GM19240 (cell line): ENCODE data around the gene HCFC1R1.

Experiments
- DNase-seq: peaks from one replicate; pipeline ENCODE4 v3.0.0; 2011; ENCODE audit warnings: low spot score; ENCODE audit not compliant: insufficient read length

HCFC1R1 gene

GRCh38 chr16:3035972-3036725 lies 12.4 kb upstream of the HCFC1R1 start:
- DNase-seq = no peak

- DNase-seq = no peak
Observed at GRCh38 chr16:3035289-3035971, 11.7 kb upstream of the HCFC1R1 start.

DNA sequence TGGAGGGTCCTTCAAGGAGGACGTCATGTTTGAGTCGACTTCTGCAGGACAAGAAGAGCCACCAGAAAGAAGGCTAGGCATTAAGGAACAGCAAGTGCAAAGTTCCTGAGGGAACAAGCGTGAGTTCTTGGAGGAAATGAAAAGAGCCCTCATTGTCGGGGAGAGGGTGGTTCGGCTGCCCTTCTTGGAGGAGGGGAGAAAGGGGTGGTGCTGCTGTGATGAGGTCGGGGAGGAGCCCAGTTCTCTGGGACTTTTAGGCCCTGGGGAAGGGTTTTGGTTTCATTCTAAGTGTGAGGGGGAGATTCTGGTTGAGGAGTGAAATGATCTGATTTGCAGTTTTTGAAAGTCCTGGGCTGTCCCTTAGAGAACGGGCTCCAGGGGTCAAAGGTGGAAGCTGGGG lies 8.9 kb upstream of the HCFC1R1 start:
- no peak for DNase-seq

DNA sequence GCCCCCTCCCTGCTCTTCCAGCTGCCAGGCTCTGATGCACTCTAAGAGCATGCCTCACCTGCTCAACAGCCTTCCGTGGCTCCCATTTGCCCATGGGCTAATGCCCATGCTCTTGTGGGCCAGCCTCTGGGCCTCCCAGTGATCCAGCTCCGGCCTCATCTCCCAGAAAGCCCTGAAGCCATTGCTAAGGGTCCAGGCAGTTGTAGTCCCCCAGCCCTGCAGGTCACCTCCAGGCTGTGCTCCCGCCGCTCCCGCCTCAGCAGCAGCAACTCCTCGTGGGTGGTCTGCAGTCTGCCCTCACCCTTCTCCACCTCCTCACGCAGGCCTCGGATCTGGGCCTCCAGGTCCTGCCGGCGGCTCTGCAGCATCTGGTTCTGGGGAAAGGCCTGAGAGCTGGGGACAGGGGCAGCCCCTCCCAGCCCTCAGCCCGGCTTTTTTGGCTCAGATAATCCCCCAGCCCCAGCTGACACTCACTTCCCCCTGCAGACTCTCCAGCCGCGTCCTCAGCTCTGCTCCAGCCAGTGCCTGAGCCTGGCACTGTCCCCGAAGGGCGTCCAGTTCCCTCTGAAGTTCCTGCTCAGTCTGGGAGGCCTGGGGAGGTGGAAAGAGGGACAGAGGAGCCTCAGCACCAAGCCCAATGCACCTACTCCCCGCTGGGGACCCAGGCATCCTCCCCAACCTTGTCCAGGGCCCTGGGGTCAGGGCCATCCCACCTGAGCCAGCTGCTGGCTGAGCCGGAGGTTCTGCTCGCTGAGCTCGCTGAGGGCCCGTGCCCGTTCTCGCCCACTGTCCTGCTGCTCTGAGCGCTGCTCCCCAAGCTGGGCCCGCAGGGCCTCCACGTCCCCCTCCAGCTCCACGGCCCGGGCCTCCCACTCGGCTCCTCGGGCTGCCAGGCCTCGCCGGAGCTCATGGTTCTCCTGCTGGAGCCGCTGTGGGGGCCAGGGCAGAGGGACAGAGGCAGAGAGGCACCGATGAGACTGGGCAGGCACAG lies 6.8 kb upstream of the HCFC1R1 start:
- no peak for DNase-seq

- no peak for DNase-seq
Observed at GRCh38 chr16:3029491-3030221, 5.9 kb upstream of the HCFC1R1 start.

DNA sequence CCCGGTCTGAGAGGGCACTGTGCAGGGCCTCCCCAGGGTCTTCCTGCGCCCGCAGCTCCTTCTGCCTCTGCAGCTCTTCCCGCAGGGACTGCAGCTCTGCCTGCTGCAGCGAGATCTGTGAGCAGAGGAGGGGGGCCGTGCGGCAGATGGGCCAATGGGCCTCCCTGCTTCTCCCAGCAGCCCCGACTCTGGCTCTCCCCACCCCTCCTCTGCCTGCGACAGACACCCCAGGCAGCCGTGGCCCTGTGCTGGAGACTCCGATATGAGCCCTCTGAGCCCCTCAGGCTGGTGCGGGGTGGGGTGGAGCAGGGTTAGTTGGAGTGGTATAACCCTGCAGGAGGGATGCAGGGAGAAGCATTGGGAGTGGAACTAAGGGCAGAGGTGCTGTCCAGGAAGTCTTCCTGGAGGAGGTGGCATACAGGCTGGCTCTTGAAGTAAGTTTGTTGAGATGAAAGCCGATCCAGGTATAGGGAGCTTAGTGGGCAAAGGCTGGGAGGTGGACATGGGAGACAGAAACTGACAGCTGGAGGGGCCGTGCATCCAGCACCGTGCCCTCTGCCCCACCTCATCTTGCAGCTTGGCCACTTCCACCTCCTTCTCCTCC lies 5.1 kb upstream of the HCFC1R1 start:
- no peak for DNase-seq

DNA sequence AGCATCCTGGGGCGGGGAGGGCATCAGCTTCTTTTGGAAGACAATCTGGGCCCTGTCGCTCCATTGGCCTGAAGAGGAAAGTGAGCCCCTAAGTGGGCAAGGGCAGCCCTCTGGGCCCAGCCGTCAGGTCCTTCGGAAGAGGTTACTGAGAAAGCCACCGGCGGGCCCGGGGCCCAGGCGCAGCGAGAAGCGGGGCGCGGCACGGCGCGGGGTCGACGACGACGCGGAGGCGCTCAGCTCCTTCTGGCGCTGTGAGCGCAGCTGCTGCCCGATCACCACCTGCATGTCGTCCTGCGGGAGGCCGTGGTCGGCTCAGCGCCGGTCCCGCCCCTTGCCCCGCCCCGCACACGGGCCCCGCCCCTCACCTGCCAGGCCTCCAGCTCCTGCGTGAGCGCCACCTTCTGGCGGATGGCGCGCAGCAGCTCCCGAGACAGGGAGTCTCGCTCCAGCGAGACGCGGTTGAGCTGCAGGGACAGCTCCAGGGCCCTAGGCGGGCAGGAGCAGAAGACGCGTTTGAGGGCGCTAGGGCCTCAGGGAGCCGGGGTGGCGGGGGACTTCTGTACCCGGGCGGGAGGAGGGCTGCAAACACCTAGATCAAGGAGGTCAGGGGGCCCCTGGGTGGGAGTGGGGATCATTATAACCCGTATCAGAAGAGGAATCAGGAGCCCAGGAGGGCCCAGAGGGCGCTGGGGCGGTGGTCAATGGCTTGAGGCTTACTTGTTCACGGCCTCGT lies 4.4 kb upstream of the HCFC1R1 start:
- peak; percentile 69 for DNase-seq

DNA sequence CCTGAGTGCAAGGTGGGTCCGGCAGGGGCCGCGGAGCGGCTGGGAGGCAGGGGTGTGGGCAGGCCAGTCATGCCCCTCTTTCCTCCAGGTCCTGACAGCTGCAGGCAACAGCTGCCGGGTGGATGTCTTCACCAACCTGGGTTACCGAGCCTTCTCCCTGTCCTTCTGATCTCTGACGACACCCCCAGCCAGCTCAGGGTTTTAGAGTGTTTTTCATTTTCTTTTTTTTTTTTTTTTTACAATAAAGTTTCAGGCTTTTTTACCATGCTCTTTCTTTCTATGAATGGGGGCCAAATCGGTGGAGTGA lies 3.7 kb upstream of the HCFC1R1 start:
- DNase-seq = no peak

GRCh38 chr16:3026609-3027488 lies 3.1 kb upstream of the HCFC1R1 start:
- DNase-seq = no peak

GRCh38 chr16:3026003-3026378 lies 2.2 kb upstream of the HCFC1R1 start:
- no peak for DNase-seq

GRCh38 chr16:3025032-3026002 lies 1.6 kb upstream of the HCFC1R1 start:
- DNase-seq = no peak

DNA sequence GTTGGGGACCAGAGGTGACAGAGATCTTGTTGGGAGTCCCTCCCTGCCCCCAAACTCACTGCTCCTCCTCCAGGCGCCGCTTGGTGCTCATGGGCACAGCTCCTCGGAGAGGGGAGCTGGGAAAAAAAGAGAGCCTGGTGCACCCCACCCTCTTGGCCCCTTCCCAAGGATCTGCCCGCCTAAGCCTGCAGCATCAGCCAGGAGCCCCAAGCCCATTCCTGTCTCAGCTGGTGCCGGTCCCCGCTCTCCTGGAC lies 400 bp downstream of the HCFC1R1 start:
- no peak for DNase-seq

DNA sequence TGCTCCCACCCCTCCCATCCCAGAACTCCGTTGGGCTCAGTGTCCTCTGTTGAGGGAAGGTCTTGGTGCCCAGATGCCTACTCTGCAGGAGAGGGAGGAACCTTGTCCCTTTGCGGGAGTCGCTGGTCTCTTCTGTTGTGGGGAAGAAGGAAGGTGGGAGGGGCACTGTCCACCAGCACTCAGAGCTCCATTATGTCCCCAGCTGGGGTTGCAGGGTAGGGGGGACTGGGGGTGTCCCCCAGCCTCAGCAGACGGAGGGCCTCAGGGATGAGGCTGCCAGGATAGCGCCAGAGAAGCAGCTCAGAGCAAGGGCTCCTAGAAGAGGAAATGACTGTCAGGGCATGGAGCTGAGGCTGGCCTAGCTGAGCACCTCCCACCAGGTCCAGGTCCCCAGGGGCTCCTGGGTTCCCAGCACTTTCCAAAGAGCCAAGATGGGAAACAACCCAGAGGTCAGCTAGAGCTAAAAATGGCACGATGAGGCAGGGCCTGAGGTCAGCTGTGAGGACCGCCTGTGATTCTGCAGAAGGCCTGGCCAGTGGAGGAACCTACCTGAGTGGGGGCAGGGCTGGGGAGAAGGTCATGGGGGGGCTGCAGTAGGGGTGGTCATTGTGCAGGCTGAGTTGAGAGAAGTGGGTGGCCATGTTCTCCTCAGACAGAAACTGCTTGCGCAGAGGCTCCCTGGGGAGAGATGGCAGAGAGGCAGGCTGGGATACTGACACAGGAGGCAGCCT lies 893 bp downstream of the HCFC1R1 start:
- DNase-seq = no peak

GRCh38 chr16:3022208-3022683 lies 1.5 kb downstream of the HCFC1R1 start:
- DNase-seq = no peak

- peak; percentile 74 for DNase-seq
Observed at GRCh38 chr16:3021449-3022207, 2.1 kb downstream of the HCFC1R1 start.

GRCh38 chr16:3020604-3021448 lies 2.9 kb downstream of the HCFC1R1 start:
- no peak for DNase-seq
